GM12878 (cell line): ENCODE data around the gene UGT1A7. TPM values are rescaled to one million over a fixed set of nuclear protein-coding genes. Genes with fewer than 3 reads are reported as not detected.

Source experiments
- ATAC-seq: fragments of 200-7000 bp; cut with Tn5 transposase; 3 replicates; pipeline ENCODE4 v1.9.1; 2020; ENCODE audit warnings: mild to moderate bottlenecking, moderate library complexity
- BruUV-seq: library from RNA; stranded (reverse); fragments of 400-500 nt; replicated peaks from 2 replicates; lab custom pipeline; 2021; lab: Mats Ljungman, UMichigan
- CTCF ChIA-PET: fragments of 300-600 bp; sonication (Branson Sonifier 250); formaldehyde crosslinking; extraction: SDS; loops from one replicate; lab custom pipeline; 2021; ENCODE audit warnings: inconsistent platforms; lab: Yijun Ruan, JAX
- POLR2A ChIA-PET: fragments of 350-600 bp; formaldehyde crosslinking; extraction: SDS; loops from one replicate; lab custom pipeline; 2021; ENCODE audit warnings: inconsistent platforms; lab: Charles Lee
- RAD21 ChIA-PET: fragments of 300-600 bp; sonication (Branson Sonifier 250); formaldehyde crosslinking; loops from one replicate; lab custom pipeline; 2023; ENCODE audit warnings: antibody characterized with exemption; ENCODE audit not compliant: unreplicated experiment; lab: Charles Lee
- SMC1A ChIA-PET: fragments of 300-600 bp; sonication (Branson Sonifier 250); formaldehyde crosslinking; loops from one replicate; lab custom pipeline; 2023; ENCODE audit not compliant: unreplicated experiment, uncharacterized antibody; lab: Charles Lee
- DNase-seq: peaks from one replicate; pipeline ENCODE4 v3.0.0-alpha.2; 2011; ENCODE audit warnings: low read depth, low spot score
- FAIRE-seq: peaks from 3 replicates; lab custom pipeline; 2011; peaks lifted over from hg19 to GRCh38; lab: Jason Lieb, UNC
- H2AFZ ChIP-seq: 2 replicates; pipeline ENCODE4 v1.6.0; 2011; ENCODE audit warnings: low read depth, low read length, control low read depth; ENCODE audit not compliant: control insufficient read depth
- H3K27ac ChIP-seq: 2 replicates; pipeline ENCODE4 v1.5.1; 2011; ENCODE audit warnings: control low read depth; ENCODE audit not compliant: control insufficient read depth, insufficient read depth
- H3K27me3 ChIP-seq, 2 experiments: replicated peaks in 1 of 2; 2 replicates each; pipeline versions ENCODE4 v1.6.0 to v1.6.1; 2011; ENCODE audit warnings: low read length in 1 of 2; ENCODE audit not compliant: control insufficient read depth in 2 of 2, insufficient read depth in 2 of 2
- H3K36me3 ChIP-seq, 2 experiments: 2 replicates each; pipeline ENCODE4 v1.5.1; 2011; ENCODE audit warnings: low read length in 1 of 2; ENCODE audit not compliant: control insufficient read depth in 2 of 2, insufficient read depth in 2 of 2
- H3K4me1 ChIP-seq: 2 replicates; pipeline ENCODE4 v1.6.1; 2011; ENCODE audit warnings: mild to moderate bottlenecking, low read length, moderate library complexity, mixed read lengths; ENCODE audit not compliant: control insufficient read depth, insufficient read depth
- H3K4me2 ChIP-seq: 2 replicates; pipeline ENCODE4 v1.6.0; 2011; ENCODE audit warnings: control low read depth; ENCODE audit not compliant: control insufficient read depth, insufficient read depth
- H3K4me3 ChIP-seq: fragments of 200-600 bp; sonication (generic); 2 replicates; pipeline ENCODE4 v1.5.1; 2016
- H3K79me2 ChIP-seq: 2 replicates; pipeline ENCODE4 v1.6.0; 2011; ENCODE audit warnings: low read length; ENCODE audit not compliant: control insufficient read depth, insufficient read depth
- H3K9ac ChIP-seq: 2 replicates; pipeline ENCODE4 v1.8.0; 2011; ENCODE audit warnings: low read length, control low read depth, mixed read lengths; ENCODE audit not compliant: control insufficient read depth, insufficient read depth
- H3K9me3 ChIP-seq: replicated peaks from 3 replicates; pipeline ENCODE4 v1.5.1; 2011; ENCODE audit warnings: mild to moderate bottlenecking, low read length; ENCODE audit not compliant: control insufficient read depth, insufficient read depth
- H4K20me1 ChIP-seq: 2 replicates; pipeline ENCODE4 v1.6.0; 2011; ENCODE audit not compliant: control insufficient read depth, insufficient read depth
- CBFB ChIP-seq: IDR thresholded peaks from 2 replicates; pipeline ENCODE4 v1.6.1; 2016; ENCODE audit warnings: antibody characterized with exemption, low read depth
- HDAC2 ChIP-seq: fragments of 200-600 bp; sonication (generic); IDR thresholded peaks from 2 replicates; pipeline ENCODE4 v1.6.1; 2017
- HDGF ChIP-seq: fragments of 450-650 bp; IDR thresholded peaks from 2 replicates; pipeline ENCODE4 v1.6.1; 2016; ENCODE audit warnings: antibody characterized with exemption
- HSF1 ChIP-seq: fragments of 150-350 bp; IDR thresholded peaks from 2 replicates; pipeline ENCODE4 v1.6.1; 2014; ENCODE audit warnings: mild to moderate bottlenecking, low read depth, low read length
- IRF3 ChIP-seq: fragments of 450-650 bp; IDR thresholded peaks from 2 replicates; pipeline ENCODE4 v1.6.1; 2014; ENCODE audit warnings: mild to moderate bottlenecking
- MYC ChIP-seq: IDR thresholded peaks from 2 replicates; pipeline ENCODE4 v1.6.1; 2011; ENCODE audit warnings: mild to moderate bottlenecking, low read length, moderate library complexity, inconsistent platforms; ENCODE audit not compliant: insufficient read depth, insufficient replicate concordance, insufficient read length, severe bottlenecking
- NFXL1 ChIP-seq: fragments of 450-650 bp; IDR thresholded peaks from 2 replicates; pipeline ENCODE4 v1.6.1; 2017; ENCODE audit warnings: antibody characterized with exemption, mild to moderate bottlenecking, borderline replicate concordance
- POU2F2 ChIP-seq: IDR thresholded peaks from 3 replicates; pipeline ENCODE4 v1.6.1; 2011; ENCODE audit warnings: low read depth, mild to moderate bottlenecking, low read length, borderline replicate concordance
- ZNF217 ChIP-seq: fragments of 450-650 bp; IDR thresholded peaks from 2 replicates; pipeline ENCODE4 v1.6.1; 2017; ENCODE audit warnings: antibody characterized with exemption, mild to moderate bottlenecking
- ZNF274 ChIP-seq: IDR thresholded peaks from one replicate; pipeline ENCODE4 v1.8.0; 2011; ENCODE audit not compliant: insufficient read length, insufficient read depth
- WGBS: methylation state at CpG from one replicate; pipeline ENCODE4 v1.1.6; 2016; ENCODE audit warnings: low lambda C conversion rate; ENCODE audit not compliant: insufficient replicate concordance, insufficient coverage; ENCODE audit errors: missing lambda C conversion rate; 5-methylcytosine and 5-hydroxymethylcytosine counted together
- in situ Hi-C: fragments of 300-500 bp; cut with MboI; formaldehyde crosslinking; loops from 9 replicates; pipeline ENCODE4 v1.14.3; 2018; ENCODE audit warnings: mixed read lengths
- intact Hi-C: fragments of 100-400 bp; cut with micrococcal nuclease; formaldehyde crosslinking; loops from one replicate; pipeline ENCODE4 v1.14.2; 2022; ENCODE audit not compliant: unreplicated experiment
- polyA plus RNA-seq, 11 experiments: library from polyadenylated mRNA; depleted of rRNA in 4 of 11; unstranded in 6 of 11; stranded (reverse) in 5 of 11; fragments of >200 nt; fragmentation: Nextera tagmentation in 4 of 11; fragmentation: Illumina TruSeq in 1 of 11; extraction: Ambion mirVana in 4 of 11; extraction: Trizol in 1 of 11; gene quantifications; 1 replicate in 1 of 11; 2 replicates in 10 of 11; pipeline versions ENCODE4 v1.2.1 to v1.2.3, GENCODE V29; 2011 to 2016; ENCODE audit warnings: inconsistent platforms in 2 of 11, missing spikeins in 2 of 11, low read depth in 1 of 11
- total RNA-seq, 4 experiments: library from RNA; depleted of rRNA in 3 of 4; stranded (reverse); fragments of >200 nt in 3 of 4; fragmentation: Illumina TruSeq in 1 of 4; extraction: Trizol in 1 of 4; gene quantifications; 2 replicates each; pipeline versions ENCODE4 v1.2.1 to v1.2.3, GENCODE V29; 2013 to 2021

UGT1A7 gene
- total and polyA plus RNA-seq, 10 of the 15 experiments (the other 5 are each of a cell fraction or from before 2014, with no cell fraction given), result not detected

DNA sequence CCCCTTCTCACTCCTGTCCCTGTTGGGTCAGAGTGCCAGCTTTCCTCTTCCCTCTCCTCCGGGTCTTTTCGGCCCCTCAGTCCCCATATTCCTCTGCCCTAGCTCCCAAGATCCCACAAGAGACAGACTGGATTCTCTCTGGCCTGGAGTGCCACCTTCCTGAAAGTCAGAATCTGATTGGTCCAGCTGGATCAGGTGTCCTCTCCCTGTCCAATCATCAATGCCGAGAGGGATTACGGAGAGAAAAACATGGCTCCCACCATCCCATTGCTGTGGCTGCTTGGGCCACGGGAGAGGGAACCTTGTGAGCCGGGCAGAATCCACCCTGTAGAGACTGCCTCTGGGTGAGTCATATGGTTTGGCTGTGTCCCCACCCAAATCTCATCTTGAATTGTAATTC, 93.7 kb downstream of the UGT1A7 start:
- H3K79me2 ChIP-seq, result no peaks in the 10 kb centered on the region
- no peak overlapping the region for H3K27ac ChIP-seq
- ChIA-PET RAD21 (no interaction called here), SMC1A (no interaction called here), POLR2A (no interaction called here), CTCF (no interaction called here)
- no peak overlapping the region for H3K4me3 ChIP-seq
- no peaks in the 10 kb centered on the region for H3K36me3 ChIP-seq
- no peaks in the 10 kb centered on the region; the same call in 2 of the 3 replicates for H3K9me3 ChIP-seq
- FAIRE-seq (no peak), DNase-seq (no peak), ATAC-seq (no peak)
- no peak overlapping the region for H2AFZ ChIP-seq
- H3K9ac ChIP-seq, result no peak overlapping the region
- intact Hi-C loops (no loop called here), in situ Hi-C loops (no loop called here)
- H4K20me1 ChIP-seq, result no peaks in the 10 kb centered on the region
- no peaks in the 10 kb centered on the region for H3K4me1 ChIP-seq
- no peak for TF ChIP-seq ZNF274
- no peaks in the 10 kb centered on the region for H3K27me3 ChIP-seq
- 35% methylated on average over 6 of the region's 6 CpGs for WGBS
- no peak overlapping the region for H3K4me2 ChIP-seq
- no TSS peak for BruUV-seq

DNA sequence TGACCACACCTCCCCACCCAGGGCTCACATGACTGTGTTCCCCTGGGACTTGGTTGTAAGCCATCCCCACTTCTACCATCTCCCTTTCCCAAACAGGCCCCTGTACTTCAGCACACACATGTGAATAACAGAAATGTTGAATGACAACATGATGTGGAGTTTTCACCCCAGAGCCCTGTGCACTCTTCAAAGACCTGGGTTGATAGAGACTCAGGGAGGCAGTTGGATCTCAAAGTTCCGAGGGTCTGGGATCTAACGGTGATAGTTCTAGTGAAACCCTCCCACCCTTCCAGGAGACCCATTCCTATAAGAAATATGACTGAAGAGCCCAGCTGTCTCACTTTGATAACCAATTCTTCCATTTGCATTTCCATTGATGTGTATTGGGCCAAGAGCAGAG, 96.3 kb downstream of the UGT1A7 start, which contains the start of gene MROH2A:
Gene MROH2A (plus strand): TSS at position 301 of the 400 bp plus-strand sequence. CDS start 1,029 bp downstream, outside the sequence.
- TF ChIP-seq CBFB (no peak), MYC (no peak), NFXL1 (no peak), POU2F2 (no peak), HSF1 (no peak), IRF3 (no peak), ZNF217 (no peak), HDGF (no peak), HDAC2 (no peak)
- CTCF ChIA-PET, result no interaction called here

More for the DNA sequence above, 96.3 kb downstream of the UGT1A7 start, which contains the start of gene MROH2A:
- Histone ChIP-seq H3K79me2 (no peaks in the 10 kb centered on the region), H3K9me3 (no peaks in the 10 kb centered on the region; the same call in 2 of the 3 replicates), H3K27ac (no peak within 1 kb of the TSS), H3K4me2 (no peak within 1 kb of the TSS), H3K4me3 (no peak within 1 kb of the TSS), H3K9ac (no peak within 1 kb of the TSS), H3K27me3 (no peaks in the 10 kb centered on the region), H3K4me1 (no peaks in the 10 kb centered on the region), H3K36me3 (no peaks in the 10 kb centered on the region), H4K20me1 (no peaks in the 10 kb centered on the region), H2AFZ (no peak within 1 kb of the TSS)
- ChIA-PET SMC1A (no interaction called here), POLR2A (no interaction called here), RAD21 (no interaction called here)
- no TSS peak for BruUV-seq
- FAIRE-seq (no peak), ATAC-seq (no peak), DNase-seq (no peak)
- 0% methylated on average over 2 of the region's 2 CpGs for WGBS
- intact Hi-C loops (no loop called here), in situ Hi-C loops (no loop called here)
